WTC11 (cell line): Measurements from ENCODE around the gene OXGR1. TPM values are rescaled to one million over a fixed set of nuclear protein-coding genes. Genes with fewer than 3 reads are reported as not detected.

Experiments
- ATAC-seq: fragments of 200-7000 bp; cut with Tn5 transposase; 2 replicates; pipeline ENCODE4 v1.10.0; 2021; ENCODE audit warnings: mild to moderate bottlenecking, moderate library complexity
- CTCF ChIA-PET: fragments of 300-600 bp; sonication (Branson Sonifier 250); formaldehyde crosslinking; loops from one replicate; lab custom pipeline; 2021; ENCODE audit warnings: antibody characterized with exemption; lab: Charles Lee
- POLR2A ChIA-PET: fragments of 350-600 bp; sonication (Branson Sonifier 250); formaldehyde crosslinking; loops from one replicate; lab custom pipeline; 2021; ENCODE audit warnings: antibody characterized with exemption; lab: Charles Lee
- DNase-seq: peaks from one replicate; pipeline ENCODE4 v3.0.0; 2021; ENCODE audit warnings: low spot score
- H3K27ac Mint-ChIP-seq: 2 replicates; pipeline ENCODE4 v1.8.0; 2021; ENCODE audit warnings: mixed read lengths
- H3K27me3 Mint-ChIP-seq: 2 replicates; pipeline ENCODE4 v1.8.0; 2021; ENCODE audit warnings: low read depth, mild to moderate bottlenecking, moderate library complexity, mixed read lengths
- H3K36me3 Mint-ChIP-seq: 2 replicates; pipeline ENCODE4 v1.8.0; 2021; ENCODE audit warnings: mixed read lengths
- H3K4me1 Mint-ChIP-seq: 2 replicates; pipeline ENCODE4 v1.8.0; 2022; ENCODE audit warnings: mixed read lengths
- H3K4me3 Mint-ChIP-seq: 2 replicates; pipeline ENCODE4 v1.8.0; 2021; ENCODE audit warnings: mild to moderate bottlenecking, moderate library complexity, mixed read lengths
- H3K9me3 Mint-ChIP-seq: 2 replicates; pipeline ENCODE4 v1.8.0; 2021; ENCODE audit warnings: mixed read lengths
- ATF6 ChIP-seq: sonication (generic); formaldehyde crosslinking; IDR thresholded peaks from 2 replicates; pipeline ENCODE4 v1.8.1; 2023; ENCODE audit warnings: mild to moderate bottlenecking, missing genetic modification reagents
- CREB1 ChIP-seq: sonication (generic); formaldehyde crosslinking; IDR thresholded peaks from 2 replicates; pipeline ENCODE4 v1.8.0; 2023; ENCODE audit warnings: mild to moderate bottlenecking, missing genetic modification reagents
- CREM ChIP-seq: sonication (generic); formaldehyde crosslinking; IDR thresholded peaks from 2 replicates; pipeline ENCODE4 v1.8.1; 2022; ENCODE audit warnings: mild to moderate bottlenecking, missing genetic modification reagents, moderate library complexity
- E2F1 ChIP-seq: sonication (generic); formaldehyde crosslinking; IDR thresholded peaks from 2 replicates; pipeline ENCODE4 v1.8.0; 2022; ENCODE audit warnings: mild to moderate bottlenecking, missing genetic modification reagents
- EMX1 ChIP-seq: fragments of 250-450 bp; sonication (Bioruptor Pico); IDR thresholded peaks from 2 replicates; pipeline ENCODE4 v1.8.0; 2021; ENCODE audit warnings: mild to moderate bottlenecking
- FOXK1 ChIP-seq: sonication (generic); formaldehyde crosslinking; IDR thresholded peaks from 2 replicates; pipeline ENCODE4 v1.8.0; 2022; ENCODE audit warnings: mild to moderate bottlenecking, moderate library complexity, missing genetic modification reagents
- GABPB1 ChIP-seq: sonication (generic); formaldehyde crosslinking; IDR thresholded peaks from 2 replicates; pipeline ENCODE4 v1.8.1; 2023; ENCODE audit warnings: mild to moderate bottlenecking, missing genetic modification reagents
- NFE2L1 ChIP-seq: sonication (generic); formaldehyde crosslinking; IDR thresholded peaks from 2 replicates; pipeline ENCODE4 v1.8.1; 2023; ENCODE audit warnings: missing genetic modification reagents
- NFYB ChIP-seq: sonication (generic); formaldehyde crosslinking; conservative IDR thresholded peaks from 2 replicates; pipeline ENCODE4 v1.8.0; 2022; ENCODE audit warnings: low read depth, missing genetic modification reagents
- NR3C1 ChIP-seq: sonication (generic); formaldehyde crosslinking; conservative IDR thresholded peaks from 2 replicates; pipeline ENCODE4 v1.8.1; 2023; ENCODE audit warnings: low read depth, mild to moderate bottlenecking, missing genetic modification reagents
- OVOL2 ChIP-seq: fragments of 250-450 bp; sonication (Bioruptor Pico); IDR thresholded peaks from 2 replicates; pipeline ENCODE4 v1.9.0; 2021; ENCODE audit warnings: mild to moderate bottlenecking, borderline replicate concordance
- RORB ChIP-seq: fragments of 250-450 bp; sonication (Bioruptor Pico); IDR thresholded peaks from 2 replicates; pipeline ENCODE4 v1.9.0; 2021; ENCODE audit warnings: mild to moderate bottlenecking
- SOX15 ChIP-seq: fragments of 250-450 bp; sonication (Bioruptor Pico); IDR thresholded peaks from 2 replicates; pipeline ENCODE4 v1.9.0; 2021; ENCODE audit warnings: mild to moderate bottlenecking
- TEAD1 ChIP-seq: sonication (generic); formaldehyde crosslinking; IDR thresholded peaks from 2 replicates; pipeline ENCODE4 v1.8.0; 2022; ENCODE audit warnings: mild to moderate bottlenecking, missing genetic modification reagents
- ZBTB21 ChIP-seq: sonication (generic); formaldehyde crosslinking; IDR thresholded peaks from 2 replicates; pipeline ENCODE4 v1.8.1; 2023; ENCODE audit warnings: mild to moderate bottlenecking, missing genetic modification reagents, borderline replicate concordance
- ZNF219 ChIP-seq: sonication (generic); formaldehyde crosslinking; IDR thresholded peaks from 2 replicates; pipeline ENCODE4 v1.8.0; 2023; ENCODE audit warnings: missing genetic modification reagents, mild to moderate bottlenecking, borderline replicate concordance
- ZNF232 ChIP-seq: sonication (generic); formaldehyde crosslinking; IDR thresholded peaks from 2 replicates; pipeline ENCODE4 v1.8.0; 2022; ENCODE audit warnings: mild to moderate bottlenecking, missing genetic modification reagents
- ZNF263 ChIP-seq: sonication (generic); formaldehyde crosslinking; IDR thresholded peaks from 2 replicates; pipeline ENCODE4 v1.8.1; 2022; ENCODE audit warnings: low read depth, mild to moderate bottlenecking, moderate library complexity, missing genetic modification reagents
- ZNF281 ChIP-seq: sonication (generic); formaldehyde crosslinking; IDR thresholded peaks from 2 replicates; pipeline ENCODE4 v1.8.0; 2023; ENCODE audit warnings: mild to moderate bottlenecking, missing genetic modification reagents
- ZNF416 ChIP-seq: fragments of 250-450 bp; sonication (Bioruptor Pico); IDR thresholded peaks from 2 replicates; pipeline ENCODE4 v1.9.0; 2021; ENCODE audit warnings: mild to moderate bottlenecking, inconsistent platforms
- total RNA-seq: library from RNA; stranded (reverse); gene quantifications from 3 replicates; pipeline ENCODE4 v1.2.3, GENCODE V29; 2021
- TF ChIP-seq, protein P1 (sequence below): sonication (generic); formaldehyde crosslinking; IDR thresholded peaks from 2 replicates; pipeline ENCODE4 v1.8.1; 2022; ENCODE audit warnings: mild to moderate bottlenecking, moderate library complexity, missing genetic modification reagents
- TF ChIP-seq, protein P2 (sequence below): sonication (generic); formaldehyde crosslinking; IDR thresholded peaks from 2 replicates; pipeline ENCODE4 v1.8.0; 2022; ENCODE audit warnings: mild to moderate bottlenecking, missing genetic modification reagents
- TF ChIP-seq, protein P3 (sequence below): sonication (generic); formaldehyde crosslinking; IDR thresholded peaks from 2 replicates; pipeline ENCODE4 v1.8.0; 2023; ENCODE audit warnings: missing genetic modification reagents
- TF ChIP-seq, protein P4 (sequence below): fragments of 250-450 bp; sonication (Bioruptor Pico); IDR thresholded peaks from 2 replicates; pipeline ENCODE4 v2.1.2; 2022; ENCODE audit warnings: mild to moderate bottlenecking, moderate library complexity

OXGR1 gene
- total RNA-seq, 1 experiment from 2014 or later = 0.39 TPM

GRCh38 chr13:96946709-96947311 is 47.5 kb downstream of the OXGR1 start (continued):
- no peak for TF ChIP-seq ATF6 (CRISPR knock-in tag)
- no peak for TF ChIP-seq NR3C1 (CRISPR knock-in tag)
- TF ChIP-seq NFE2L1 = no peak
- no peak for TF ChIP-seq EMX1
- TF ChIP-seq, protein P1, sequence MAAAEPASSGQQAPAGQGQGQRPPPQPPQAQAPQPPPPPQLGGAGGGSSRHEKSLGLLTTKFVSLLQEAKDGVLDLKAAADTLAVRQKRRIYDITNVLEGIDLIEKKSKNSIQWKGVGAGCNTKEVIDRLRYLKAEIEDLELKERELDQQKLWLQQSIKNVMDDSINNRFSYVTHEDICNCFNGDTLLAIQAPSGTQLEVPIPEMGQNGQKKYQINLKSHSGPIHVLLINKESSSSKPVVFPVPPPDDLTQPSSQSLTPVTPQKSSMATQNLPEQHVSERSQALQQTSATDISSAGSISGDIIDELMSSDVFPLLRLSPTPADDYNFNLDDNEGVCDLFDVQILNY (CRISPR knock-in tag) = no peak
- no peak for TF ChIP-seq SOX15 (CRISPR knock-in tag)

- ChIA-PET CTCF (interaction anchor here (0.8 kb wide), 1 partner anchor 17 kb away, joined by 3 read pairs; no protein-coding TSS in a partner anchor), POLR2A (interaction anchor here (0.5 kb wide), 1 partner anchor 17 kb away, joined by 3 read pairs; no protein-coding TSS in a partner anchor)
- TF ChIP-seq NFYB (no peak), FOXK1 (CRISPR knock-in tag) (no peak), ZNF416 (CRISPR knock-in tag) (no peak), NFE2L1 (no peak), ZNF263 (CRISPR knock-in tag) (no peak), TEAD1 (CRISPR knock-in tag) (no peak), CREB1 (CRISPR knock-in tag) (no peak), E2F1 (no peak), ZNF232 (CRISPR knock-in tag) (no peak), ZBTB21 (no peak), GABPB1 (no peak), ZNF281 (CRISPR knock-in tag) (no peak), OVOL2 (CRISPR knock-in tag) (no peak), ZNF219 (CRISPR knock-in tag) (no peak), RORB (CRISPR knock-in tag) (no peak), CREM (CRISPR knock-in tag) (no peak)
- TF ChIP-seq, protein P2, sequence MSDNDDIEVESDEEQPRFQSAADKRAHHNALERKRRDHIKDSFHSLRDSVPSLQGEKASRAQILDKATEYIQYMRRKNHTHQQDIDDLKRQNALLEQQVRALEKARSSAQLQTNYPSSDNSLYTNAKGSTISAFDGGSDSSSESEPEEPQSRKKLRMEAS (CRISPR knock-in tag) = no peak
- TF ChIP-seq, protein P3, sequence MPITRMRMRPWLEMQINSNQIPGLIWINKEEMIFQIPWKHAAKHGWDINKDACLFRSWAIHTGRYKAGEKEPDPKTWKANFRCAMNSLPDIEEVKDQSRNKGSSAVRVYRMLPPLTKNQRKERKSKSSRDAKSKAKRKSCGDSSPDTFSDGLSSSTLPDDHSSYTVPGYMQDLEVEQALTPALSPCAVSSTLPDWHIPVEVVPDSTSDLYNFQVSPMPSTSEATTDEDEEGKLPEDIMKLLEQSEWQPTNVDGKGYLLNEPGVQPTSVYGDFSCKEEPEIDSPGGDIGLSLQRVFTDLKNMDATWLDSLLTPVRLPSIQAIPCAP (CRISPR knock-in tag) = no peak
- TF ChIP-seq, protein P1 (CRISPR knock-in tag) = no peak
- TF ChIP-seq, protein P4, sequence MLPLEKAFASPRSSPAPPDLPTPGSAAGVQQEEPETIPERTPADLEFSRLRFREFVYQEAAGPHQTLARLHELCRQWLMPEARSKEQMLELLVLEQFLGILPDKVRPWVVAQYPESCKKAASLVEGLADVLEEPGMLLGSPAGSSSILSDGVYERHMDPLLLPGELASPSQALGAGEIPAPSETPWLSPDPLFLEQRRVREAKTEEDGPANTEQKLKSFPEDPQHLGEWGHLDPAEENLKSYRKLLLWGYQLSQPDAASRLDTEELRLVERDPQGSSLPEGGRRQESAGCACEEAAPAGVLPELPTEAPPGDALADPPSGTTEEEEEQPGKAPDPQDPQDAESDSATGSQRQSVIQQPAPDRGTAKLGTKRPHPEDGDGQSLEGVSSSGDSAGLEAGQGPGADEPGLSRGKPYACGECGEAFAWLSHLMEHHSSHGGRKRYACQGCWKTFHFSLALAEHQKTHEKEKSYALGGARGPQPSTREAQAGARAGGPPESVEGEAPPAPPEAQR (CRISPR knock-in tag) = no peak
- Mint-ChIP-seq H3K9me3 (no peaks in the 10 kb centered on the region), H3K27me3 (no peaks in the 10 kb centered on the region), H3K36me3 (no peaks in the 10 kb centered on the region), H3K27ac (no peak overlapping the region), H3K4me3 (no peak overlapping the region), H3K4me1 (peaks cover 7% of the 10 kb centered on the region)
- DNase-seq = no peak
- no peak for ATAC-seq
Observed at GRCh38 chr13:96940961-96941360, 53.3 kb downstream of the OXGR1 start.
